ENCODE measurements around the gene SSBP2.

SSBP2 gene

DNA sequence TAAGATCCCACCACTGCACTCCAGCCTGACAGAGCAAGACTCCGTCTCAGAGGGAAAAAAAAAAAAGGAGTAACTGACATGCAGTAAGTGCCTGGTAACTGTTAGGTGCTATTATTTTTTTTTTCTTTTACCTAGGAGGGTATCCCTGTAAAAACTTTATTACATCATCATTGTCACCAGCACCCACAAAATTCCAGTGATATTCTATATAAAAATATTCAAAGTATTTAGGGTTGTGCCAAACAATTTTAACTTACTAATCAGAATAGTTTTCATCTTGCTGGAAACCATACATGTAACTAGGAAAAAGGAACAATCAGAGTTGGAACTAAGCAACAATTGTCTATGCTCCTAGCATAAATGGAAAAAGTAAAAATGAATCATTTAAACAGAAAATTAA, 112.4 kb downstream of the SSBP2 start:
- H3K9ac ChIP-seq (ENCODE audit: low read length), result no peak overlapping the region
- H3K27me3 ChIP-seq (ENCODE audit: low read length), result no peaks in the 10 kb centered on the region
- no peak overlapping the region for H3K27ac ChIP-seq (ENCODE audit: low read depth, low read length)
- H2AFZ ChIP-seq (ENCODE audit: low read depth, low read length, severe bottlenecking), result no peak overlapping the region
- H3K9me3 ChIP-seq (ENCODE audit: insufficient read depth, low read length), result no peaks in the 10 kb centered on the region
- no peak overlapping the region for H3K4me2 ChIP-seq (ENCODE audit: low read depth, low read length, poor library complexity, severe bottlenecking)
- peaks cover 28% of the 10 kb centered on the region for H3K79me2 ChIP-seq (ENCODE audit: insufficient read depth, low read length)
- H3K9me2 ChIP-seq (replicated peaks; ENCODE audit: insufficient read depth, low read length), result no peaks in the 10 kb centered on the region
- no peak overlapping the region for H3K4me3 ChIP-seq (ENCODE audit: insufficient read depth, low read length, poor library complexity, severe bottlenecking)
- H3F3A ChIP-seq (ENCODE audit: insufficient read depth), result no peaks in the 10 kb centered on the region
- no peaks in the 10 kb centered on the region for H3K36me3 ChIP-seq (ENCODE audit: low read length)
- no peaks in the 10 kb centered on the region; the same call in 1 of the 2 replicates for H4K20me1 ChIP-seq (ENCODE audit: low read depth, low read length)
- no peak for TF ChIP-seq EZH2phosphoT487 (conservative IDR thresholded peaks at IDR 0.05; ENCODE audit: low read length)
- no peak for TF ChIP-seq CTCF (IDR thresholded peaks at IDR 0.05; ENCODE audit: insufficient read depth, low read length, poor library complexity, severe bottlenecking)

DNA sequence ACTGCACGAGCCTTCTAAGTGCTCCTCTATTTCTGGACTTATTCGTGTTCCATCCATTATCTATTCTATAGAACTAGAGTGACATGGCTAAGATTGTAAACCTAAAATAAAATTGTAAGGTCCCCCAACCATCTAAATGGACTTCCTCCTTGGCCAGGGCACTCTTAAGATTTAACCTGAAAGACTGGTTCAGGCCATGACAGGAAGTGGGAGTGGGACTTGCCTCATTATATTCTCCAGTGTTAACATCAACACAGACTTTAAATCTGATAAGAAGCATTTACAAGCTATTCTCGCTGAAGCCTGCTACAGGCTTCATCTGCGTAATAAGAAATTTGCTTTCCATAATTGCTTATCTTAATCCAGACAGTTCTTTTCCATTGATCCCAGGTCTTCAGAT, 117.0 kb downstream of the SSBP2 start:
- TF ChIP-seq EZH2phosphoT487 (conservative IDR thresholded peaks at IDR 0.05; ENCODE audit: low read length), result no peak
- 0 out of 2 replicates have a peak overlapping the region, but pooled peaks have one; percentile 3 for H3K27ac ChIP-seq (ENCODE audit: low read depth, low read length)
- no peaks in the 10 kb centered on the region for H3K9me2 ChIP-seq (replicated peaks; ENCODE audit: insufficient read depth, low read length)
- peaks cover 9% of the 10 kb centered on the region for H3K36me3 ChIP-seq (ENCODE audit: low read length)
- H3K9ac ChIP-seq (ENCODE audit: low read length), result no peak overlapping the region
- no peak overlapping the region for H3K4me3 ChIP-seq (ENCODE audit: insufficient read depth, low read length, poor library complexity, severe bottlenecking)
- H3K4me2 ChIP-seq (ENCODE audit: low read depth, low read length, poor library complexity, severe bottlenecking), result no peak overlapping the region
- no peaks in the 10 kb centered on the region for H3F3A ChIP-seq (ENCODE audit: insufficient read depth)
- no peaks in the 10 kb centered on the region for H3K27me3 ChIP-seq (ENCODE audit: low read length)
- H2AFZ ChIP-seq (ENCODE audit: low read depth, low read length, severe bottlenecking), result no peak overlapping the region
- no peaks in the 10 kb centered on the region; the same call in 1 of the 2 replicates for H4K20me1 ChIP-seq (ENCODE audit: low read depth, low read length)
- H3K9me3 ChIP-seq (ENCODE audit: insufficient read depth, low read length), result no peaks in the 10 kb centered on the region
- H3K79me2 ChIP-seq (ENCODE audit: insufficient read depth, low read length), result peaks cover 28% of the 10 kb centered on the region

GRCh38 chr5:81633471-81633870, 117.4 kb downstream of the SSBP2 start:
- no peaks in the 10 kb centered on the region for H4K20me1 ChIP-seq (ENCODE audit: low read depth, low read length)
- 0 out of 2 replicates have a peak overlapping the region, but pooled peaks have one; percentile 3 for H3K27ac ChIP-seq (ENCODE audit: low read depth, low read length)
- H2AFZ ChIP-seq (ENCODE audit: low read depth, low read length, severe bottlenecking), result no peak overlapping the region
- TF ChIP-seq EZH2phosphoT487 (conservative IDR thresholded peaks at IDR 0.05; ENCODE audit: low read length), result no peak
- H3K79me2 ChIP-seq (ENCODE audit: insufficient read depth, low read length), result peaks cover 27% of the 10 kb centered on the region
- H3K27me3 ChIP-seq (ENCODE audit: low read length), result no peaks in the 10 kb centered on the region
- H3F3A ChIP-seq (ENCODE audit: insufficient read depth), result no peaks in the 10 kb centered on the region
- no peak overlapping the region for H3K4me3 ChIP-seq (ENCODE audit: insufficient read depth, low read length, poor library complexity, severe bottlenecking)
- no peak overlapping the region for H3K9ac ChIP-seq (ENCODE audit: low read length)
- H3K9me3 ChIP-seq (ENCODE audit: insufficient read depth, low read length), result no peaks in the 10 kb centered on the region
- H3K36me3 ChIP-seq (ENCODE audit: low read length), result peaks cover 11% of the 10 kb centered on the region
- no peak overlapping the region for H3K4me2 ChIP-seq (ENCODE audit: low read depth, low read length, poor library complexity, severe bottlenecking)
- H3K9me2 ChIP-seq (replicated peaks; ENCODE audit: insufficient read depth, low read length), result no peaks in the 10 kb centered on the region

GRCh38 chr5:81632679-81633078, 118.2 kb downstream of the SSBP2 start:
- H3K9ac ChIP-seq (ENCODE audit: low read length), result no peak overlapping the region
- no peak overlapping the region for H3K4me3 ChIP-seq (ENCODE audit: insufficient read depth, low read length, poor library complexity, severe bottlenecking)
- peaks cover 27% of the 10 kb centered on the region for H3K79me2 ChIP-seq (ENCODE audit: insufficient read depth, low read length)
- no peaks in the 10 kb centered on the region for H3K27me3 ChIP-seq (ENCODE audit: low read length)
- H2AFZ ChIP-seq (ENCODE audit: low read depth, low read length, severe bottlenecking), result no peak overlapping the region
- no peaks in the 10 kb centered on the region for H3K9me2 ChIP-seq (replicated peaks; ENCODE audit: insufficient read depth, low read length)
- peaks cover 15% of the 10 kb centered on the region for H3K36me3 ChIP-seq (ENCODE audit: low read length)
- H3K4me2 ChIP-seq (ENCODE audit: low read depth, low read length, poor library complexity, severe bottlenecking), result no peak overlapping the region
- H4K20me1 ChIP-seq (ENCODE audit: low read depth, low read length), result no peaks in the 10 kb centered on the region
- H3K27ac ChIP-seq (ENCODE audit: low read depth, low read length), result peak overlapping the region; percentile 14; the same call in 1 of the 2 replicates
- no peaks in the 10 kb centered on the region for H3F3A ChIP-seq (ENCODE audit: insufficient read depth)
- no peak for TF ChIP-seq EZH2phosphoT487 (conservative IDR thresholded peaks at IDR 0.05; ENCODE audit: low read length)
- no peak for TF ChIP-seq CTCF (IDR thresholded peaks at IDR 0.05; ENCODE audit: insufficient read depth, low read length, poor library complexity, severe bottlenecking)
- H3K9me3 ChIP-seq (ENCODE audit: insufficient read depth, low read length), result no peaks in the 10 kb centered on the region

Measured in SU-DHL-6 (cell line).